GM21423 (cell line): Measurements from ENCODE around the gene PBXIP1.
"Not testable (repeated sequence)": the region's sequence is repeated elsewhere in the genome, so short reads cannot be mapped to it uniquely, and the experiment has no call there.

Experiments used
- ATAC-seq: cut with Tn5 transposase; IDR thresholded peaks from one replicate; pipeline ENCODE4 v1.9.1; 2021; ENCODE audit warnings: mild to moderate bottlenecking, moderate library complexity; ENCODE audit not compliant: unreplicated experiment

Gene PBXIP1

GRCh38 chr1:154994591-154994990, 38.7 kb upstream of the PBXIP1 start:
- ATAC-seq, result no peak

- ATAC-seq, result no peak
These were observed 38.3 kb upstream of the PBXIP1 start for GRCh38 chr1:154994269-154994587.

GRCh38 chr1:154993572-154994268, 37.8 kb upstream of the PBXIP1 start, which contains the start of gene LENEP:
TSS of gene LENEP (plus strand) at chr1:154993586. CDS start at chr1:154993608, 22 bp downstream.
- no peak for ATAC-seq

GRCh38 chr1:154992721-154993571, 37.0 kb upstream of the PBXIP1 start:
- ATAC-seq, result no peak

- no peak for ATAC-seq
These were observed 34.4 kb upstream of the PBXIP1 start for GRCh38 chr1:154990276-154990675.

- no peak for ATAC-seq
These were observed 33.4 kb upstream of the PBXIP1 start for GRCh38 chr1:154989195-154989860.

- no peak for ATAC-seq
These were observed 32.4 kb upstream of the PBXIP1 start for GRCh38 chr1:154988058-154988954.

GRCh38 chr1:154987326-154987725, 31.4 kb upstream of the PBXIP1 start:
- ATAC-seq, result no peak

GRCh38 chr1:154986736-154987135, 30.8 kb upstream of the PBXIP1 start:
- not testable (repeated sequence) for ATAC-seq

GRCh38 chr1:154983776-154984466, 28.0 kb upstream of the PBXIP1 start:
- no peak for ATAC-seq

GRCh38 chr1:154982897-154983648, 27.2 kb upstream of the PBXIP1 start, which contains the start of gene FLAD1:
TSS of gene FLAD1 (plus strand) at chr1:154983344. CDS start at chr1:154983695, 351 bp downstream.
- peak; percentile 97 for ATAC-seq

GRCh38 chr1:154982341-154982740, 26.4 kb upstream of the PBXIP1 start:
- ATAC-seq, result no peak

GRCh38 chr1:154978360-154978759, 22.5 kb upstream of the PBXIP1 start:
- no peak for ATAC-seq

- ATAC-seq, result not testable (repeated sequence)
These were observed 21.9 kb upstream of the PBXIP1 start for GRCh38 chr1:154977762-154978161.

GRCh38 chr1:154975409-154976059, 19.6 kb upstream of the PBXIP1 start:
- no peak for ATAC-seq

GRCh38 chr1:154974808-154975408, 19.0 kb upstream of the PBXIP1 start:
- peak; percentile 36 for ATAC-seq

- ATAC-seq, result peak; percentile 80
These were observed 18.4 kb upstream of the PBXIP1 start, which contains the start of gene CKS1B for GRCh38 chr1:154974102-154974807. TSS of gene CKS1B (plus strand) at chr1:154974681. CDS start at chr1:154974746, 65 bp downstream.
